ENCODE data around the gene NAPSA. TPM values are rescaled to one million over a fixed set of nuclear protein-coding genes. Genes with fewer than 3 reads are reported as not detected.

The NAPSA gene
- total and polyA plus RNA-seq, 8 donors = 0.78 to 4.6 (median 2.3) TPM

- Histone ChIP-seq H3K27me3 (no peaks in the 10 kb centered on the region), H3K4me1 (peaks cover 0 to 35% (median 3%) of the 10 kb centered on the region in 3 donors), H3K27ac (peak overlapping the region in 1 of 4 donors; percentile 17), H3K36me3 (no peaks in the 10 kb centered on the region), H3K9me3 (no peaks in the 10 kb centered on the region), H3K4me3 (peak overlapping the region; percentile 21 to 50 (median 38))
- 1 to 3% methylated on average over 60 to 104 of the region's 104 CpGs for WGBS, 2 donors
- intact Hi-C loops (cut with DNase I) = no loop called here
- FAIRE-seq (no peak), ATAC-seq (no peak), DNase-seq (peak in 5 of 6 donors; percentile 25 to 80 (median 66))
- no peak for TF ChIP-seq CTCF (IDR thresholded peaks at IDR 0.05)
These were observed 37.1 kb downstream of the NAPSA start for GRCh38 chr19:50328224-50328872.

GRCh38 chr19:50327461-50328223 lies 37.8 kb downstream of the NAPSA start:
- intact Hi-C loops (cut with DNase I) = no loop called here
- FAIRE-seq (no peak), DNase-seq (peak in 4 of 6 donors; percentile 31 to 65 (median 46)), ATAC-seq (no peak)
- H3K36me3 ChIP-seq = no peaks in the 10 kb centered on the region
- H3K4me1 ChIP-seq = peaks cover 0 to 32% (median 0%) of the 10 kb centered on the region in 3 donors
- no peak overlapping the region for H3K27ac ChIP-seq
- H3K4me3 ChIP-seq = no peak overlapping the region
- TF ChIP-seq CTCF (IDR thresholded peaks at IDR 0.05) = no peak
- 26 to 41% methylated on average over 14 to 20 of the region's 20 CpGs for WGBS, 2 donors
- no peaks in the 10 kb centered on the region for H3K27me3 ChIP-seq
- no peaks in the 10 kb centered on the region for H3K9me3 ChIP-seq

GRCh38 chr19:50327013-50327412 lies 38.4 kb downstream of the NAPSA start:
- no peaks in the 10 kb centered on the region for H3K27me3 ChIP-seq
- no peak for FAIRE-seq
- DNase-seq = no peak
- H3K36me3 ChIP-seq = no peaks in the 10 kb centered on the region
- TF ChIP-seq CTCF (IDR thresholded peaks at IDR 0.05) = no peak
- intact Hi-C loops (cut with DNase I) = no loop called here
- H3K4me1 ChIP-seq = peaks cover 0 to 28% (median 0%) of the 10 kb centered on the region in 3 donors
- ATAC-seq = no peak
- H3K4me3 ChIP-seq = no peak overlapping the region
- no peaks in the 10 kb centered on the region for H3K9me3 ChIP-seq
- H3K27ac ChIP-seq = no peak overlapping the region
- WGBS, 2 donors = 44 to 70% methylated on average over 4 of the region's 4 CpGs

- TF ChIP-seq CTCF (IDR thresholded peaks at IDR 0.05) = no peak
- Histone ChIP-seq H3K27ac (no peak overlapping the region), H3K4me3 (peak overlapping the region in 1 of 4 donors; percentile 25), H3K27me3 (no peaks in the 10 kb centered on the region), H3K36me3 (no peaks in the 10 kb centered on the region), H3K9me3 (no peaks in the 10 kb centered on the region), H3K4me1 (peaks cover 0 to 25% (median 0%) of the 10 kb centered on the region in 3 donors)
- ATAC-seq (no peak), FAIRE-seq (no peak), DNase-seq (peak in 4 of 6 donors; percentile 31 to 66 (median 42))
- 9% methylated on average over 22 to 26 of the region's 26 CpGs for WGBS, 2 donors
- intact Hi-C loops (cut with DNase I) = no loop called here
These were observed 39.3 kb downstream of the NAPSA start for GRCh38 chr19:50326101-50326664.
